GM23338 (cell line): ENCODE results near the gene VPS13A. TPM values are rescaled to one million over a fixed set of nuclear protein-coding genes. Genes with fewer than 3 reads are reported as not detected.

Experiments
- ATAC-seq: fragments of 200-7000 bp; cut with Tn5 transposase; 3 replicates; pipeline ENCODE4 v1.9.1; 2020
- DNase-seq: peaks from one replicate; pipeline ENCODE4 v3.0.0-alpha.2; 2015; ENCODE audit warnings: low spot score
- H2AFZ ChIP-seq: fragments of 200-600 bp; sonication (generic); 2 replicates; pipeline ENCODE4 v1.8.0; 2016; ENCODE audit warnings: antibody characterized with exemption, mild to moderate bottlenecking, moderate library complexity
- H3F3A ChIP-seq: fragments of 200-600 bp; sonication (generic); replicated peaks from 2 replicates; pipeline ENCODE4 v1.8.0; 2017; ENCODE audit warnings: antibody characterized with exemption, mixed run types, low read depth
- H3K27ac ChIP-seq: fragments of 200-600 bp; sonication (generic); 2 replicates; pipeline ENCODE4 v1.6.1; 2016; ENCODE audit warnings: low read depth
- H3K27me3 ChIP-seq: fragments of 200-600 bp; sonication (generic); 2 replicates; pipeline ENCODE4 v1.8.0; 2016; ENCODE audit warnings: mild to moderate bottlenecking, mixed run types, moderate library complexity; ENCODE audit not compliant: insufficient read depth
- H3K36me3 ChIP-seq: fragments of 200-600 bp; sonication (generic); 2 replicates; pipeline ENCODE4 v1.8.0; 2016; ENCODE audit warnings: mild to moderate bottlenecking; ENCODE audit not compliant: insufficient read depth
- H3K4me1 ChIP-seq: fragments of 200-600 bp; sonication (generic); 2 replicates; pipeline ENCODE4 v1.8.0; 2016; ENCODE audit warnings: mild to moderate bottlenecking, moderate library complexity; ENCODE audit not compliant: insufficient read depth
- H3K4me2 ChIP-seq: fragments of 200-600 bp; sonication (generic); 2 replicates; pipeline ENCODE4 v1.7.1; 2017; ENCODE audit warnings: mixed run types
- H3K4me3 ChIP-seq: fragments of 200-600 bp; sonication (generic); 2 replicates; pipeline ENCODE4 v1.6.1; 2016; ENCODE audit warnings: mixed run types
- H3K79me2 ChIP-seq: fragments of 200-600 bp; sonication (generic); replicated peaks from 2 replicates; pipeline ENCODE4 v1.8.0; 2017; ENCODE audit warnings: mild to moderate bottlenecking; ENCODE audit not compliant: insufficient read depth
- H3K9me2 ChIP-seq: fragments of 200-600 bp; sonication (generic); 2 replicates; pipeline ENCODE4 v1.8.0; 2017; ENCODE audit not compliant: insufficient read depth
- H4K20me1 ChIP-seq: fragments of 200-600 bp; sonication (generic); replicated peaks from 2 replicates; pipeline ENCODE4 v1.8.0; 2017; ENCODE audit warnings: mild to moderate bottlenecking; ENCODE audit not compliant: insufficient read depth
- H3K27ac Mint-ChIP-seq: 2 replicates; pipeline ENCODE4 v1.8.0; 2020; ENCODE audit warnings: inconsistent platforms, mild to moderate bottlenecking, moderate library complexity, mixed read lengths
- H3K27me3 Mint-ChIP-seq: 3 replicates; pipeline ENCODE4 v1.8.0; 2022; ENCODE audit warnings: low read depth, mild to moderate bottlenecking, moderate library complexity, mixed read lengths, inconsistent platforms; ENCODE audit not compliant: insufficient read depth, poor library complexity
- H3K36me3 Mint-ChIP-seq: 3 replicates; pipeline ENCODE4 v1.8.0; 2021; ENCODE audit warnings: low read depth, mild to moderate bottlenecking, inconsistent platforms, moderate library complexity, mixed read lengths
- H3K4me1 Mint-ChIP-seq: 3 replicates; pipeline ENCODE4 v1.8.0; 2020; ENCODE audit warnings: mild to moderate bottlenecking, inconsistent platforms, mixed read lengths
- H3K4me3 Mint-ChIP-seq: 3 replicates; pipeline ENCODE4 v1.8.0; 2021; ENCODE audit warnings: moderate library complexity, mild to moderate bottlenecking, inconsistent platforms, mixed read lengths
- H3K9me3 Mint-ChIP-seq: 3 replicates; pipeline ENCODE4 v1.8.0; 2020; ENCODE audit warnings: moderate library complexity, mild to moderate bottlenecking, inconsistent platforms, mixed read lengths
- CTCF ChIP-seq, 2 experiments: fragments of 200-600 bp in 1 of 2; sonication (generic) in 1 of 2; conservative IDR thresholded peaks; 2 replicates each; pipeline versions ENCODE4 v1.5.1 to v1.6.1; 2016 to 2017; ENCODE audit warnings: antibody characterized with exemption in 2 of 2, low read depth in 2 of 2, mild to moderate bottlenecking in 2 of 2, moderate library complexity in 1 of 2
- NANOG ChIP-seq: IDR thresholded peaks from 2 replicates; pipeline ENCODE4 v1.6.1; 2016; ENCODE audit warnings: antibody characterized with exemption, borderline replicate concordance
- REST ChIP-seq: IDR thresholded peaks from one replicate; pipeline ENCODE4 v1.6.1; 2018; ENCODE audit warnings: antibody characterized with exemption; ENCODE audit not compliant: unreplicated experiment
- polyA plus RNA-seq: library from polyadenylated mRNA; unstranded; fragments of >200 nt; fragmentation: Nextera tagmentation; extraction: Ambion mirVana; gene quantifications from 2 replicates; pipeline ENCODE4 v1.2.1, GENCODE V29; 2016
- total RNA-seq: library from RNA; depleted of rRNA; stranded (reverse); fragments of >200 nt; shearing (Covaris generic); gene quantifications from 2 replicates; pipeline ENCODE4 v1.2.3, GENCODE V29; 2014

Gene VPS13A
- total and polyA plus RNA-seq, 2 experiments from 2014 or later, result 45.9 to 68.1 TPM

GRCh38 chr9:77211561-77211960 is 34.2 kb downstream of the VPS13A start:
- Mint-ChIP-seq H3K27me3 (no peaks in the 10 kb centered on the region), H3K4me3 (no peak overlapping the region)
- ATAC-seq, result no peak

More at GRCh38 chr9:77211561-77211960, 34.2 kb downstream of the VPS13A start:
- H3K4me2 ChIP-seq, result no peak overlapping the region
- Mint-ChIP-seq H3K27ac (peak overlapping the region; percentile 56; the same call in 1 of the 2 replicates), H3K9me3 (no peaks in the 10 kb centered on the region), H3K36me3 (peaks cover 11% of the 10 kb centered on the region; the same call in 2 of the 3 replicates), H3K4me1 (peaks cover 11% of the 10 kb centered on the region; the same call in 2 of the 3 replicates)
- H3K27ac ChIP-seq, result no peak overlapping the region
- peaks cover 11% of the 10 kb centered on the region; the same call in 1 of the 2 replicates for H3K4me1 ChIP-seq
- H4K20me1 ChIP-seq, result no peaks in the 10 kb centered on the region
- no peaks in the 10 kb centered on the region for H3F3A ChIP-seq
- H3K36me3 ChIP-seq, result no peaks in the 10 kb centered on the region; the same call in 1 of the 2 replicates
- TF ChIP-seq REST (no peak), NANOG (no peak), CTCF (conservative IDR thresholded peaks at IDR 0.05; ENCODE audit: low read depth in 2 of 2) (no peak)
- H3K9me2 ChIP-seq, result no peaks in the 10 kb centered on the region
- no peaks in the 10 kb centered on the region for H3K27me3 ChIP-seq
- H3K79me2 ChIP-seq, result no peaks in the 10 kb centered on the region
- no peak overlapping the region for H2AFZ ChIP-seq
- no peak overlapping the region for H3K4me3 ChIP-seq
- no peak for DNase-seq
